ENCODE data around the gene PAK6.

Gene PAK6

GRCh38 chr15:40238532-40239403, at the start of gene PAK6:
Gene PAK6 (plus strand): TSS chr15:40239063. CDS start chr15:40264786, 25,723 bp downstream.
- DNase-seq (ENCODE audit: low read depth in 3 of 3), result peak; percentile 13 to 33 (median 26)

GRCh38 chr15:40190591-40190990, 48.3 kb upstream of the PAK6 start:
- DNase-seq (ENCODE audit: low read depth in 3 of 3), result no peak

- DNase-seq (ENCODE audit: low read depth in 3 of 3), result no peak
Observed at GRCh38 chr15:40192942-40193341, 45.9 kb upstream of the PAK6 start.

GRCh38 chr15:40197434-40197833, 41.4 kb upstream of the PAK6 start:
- no peak for DNase-seq (ENCODE audit: low read depth in 3 of 3)

- no peak for DNase-seq (ENCODE audit: low read depth in 3 of 3)
Observed at GRCh38 chr15:40198355-40199085, 40.3 kb upstream of the PAK6 start.

GRCh38 chr15:40204100-40204499, 34.8 kb upstream of the PAK6 start:
- no peak for DNase-seq (ENCODE audit: low read depth in 3 of 3)

- DNase-seq (ENCODE audit: low read depth in 3 of 3), result peak in 1 of 3 donors; percentile 15
Observed at GRCh38 chr15:40217166-40217824, 21.6 kb upstream of the PAK6 start.

- DNase-seq (ENCODE audit: low read depth in 3 of 3), result no peak
Observed at GRCh38 chr15:40219801-40220200, 19.1 kb upstream of the PAK6 start.

GRCh38 chr15:40222131-40222530, 16.7 kb upstream of the PAK6 start:
- DNase-seq (ENCODE audit: low read depth in 3 of 3), result no peak

GRCh38 chr15:40226736-40227135, 12.1 kb upstream of the PAK6 start:
- DNase-seq (ENCODE audit: low read depth in 3 of 3), result no peak

GRCh38 chr15:40229316-40229715, 9.5 kb upstream of the PAK6 start:
- no peak for DNase-seq (ENCODE audit: low read depth in 3 of 3)

GRCh38 chr15:40229956-40230355, 8.9 kb upstream of the PAK6 start:
- no peak for DNase-seq (ENCODE audit: low read depth in 3 of 3)

GRCh38 chr15:40232625-40233070, 6.2 kb upstream of the PAK6 start:
- no peak for DNase-seq (ENCODE audit: low read depth in 3 of 3)

GRCh38 chr15:40233727-40234577, 4.9 kb upstream of the PAK6 start:
- DNase-seq (ENCODE audit: low read depth in 3 of 3), result no peak

GRCh38 chr15:40234783-40235182, 4.1 kb upstream of the PAK6 start:
- no peak for DNase-seq (ENCODE audit: low read depth in 3 of 3)

- no peak for DNase-seq (ENCODE audit: low read depth in 3 of 3)
Observed at GRCh38 chr15:40235201-40235885, 3.5 kb upstream of the PAK6 start.

- no peak for DNase-seq (ENCODE audit: low read depth in 3 of 3)
Observed at GRCh38 chr15:40239404-40239692, 485 bp downstream of the PAK6 start.

GRCh38 chr15:40239693-40240618, 1.1 kb downstream of the PAK6 start:
- DNase-seq (ENCODE audit: low read depth in 3 of 3), result no peak

- no peak for DNase-seq (ENCODE audit: low read depth in 3 of 3)
Observed at GRCh38 chr15:40240619-40241221, 1.9 kb downstream of the PAK6 start.
